Measurements from ENCODE around the gene LRRTM4. TPM values are rescaled to one million over a fixed set of nuclear protein-coding genes. Genes with fewer than 3 reads are reported as not detected.
"Not testable (repeated sequence)": the region's sequence is repeated elsewhere in the genome, so short reads cannot be mapped to it uniquely, and the experiment has no call there.

LRRTM4 gene
- total RNA-seq, 4 donors from 2014 or later: 0.27 to 0.32 TPM; not detected in 2

- Histone ChIP-seq H3K36me3 (no peaks in the 10 kb centered on the region), H3K4me3 (no peak overlapping the region), H3K4me1 (no peaks in the 10 kb centered on the region), H3K27me3 (no peaks in the 10 kb centered on the region), H3K9me3 (no peaks in the 10 kb centered on the region), H3K27ac (no peak overlapping the region)
- DNase-seq: no peak
- no peak for TF ChIP-seq EP300 (IDR thresholded peaks at IDR 0.05; ENCODE audit: low read depth)
- no peak for TF ChIP-seq POLR2A (IDR thresholded peaks at IDR 0.05)
- WGBS, 2 donors (ENCODE audit: low coverage in 1 of 2): 86 to 92% methylated on average over 2 of the region's 2 CpGs
- intact Hi-C loops (cut with DNase I; ENCODE audit: low total_unique reads): no loop called here
- in situ Hi-C loops (cut with MboI; ENCODE audit: low pct_ligation_motif_present in 1 of 4, low pct_unique_long_range_greater_than_20kb in 1 of 4, low sequenced_read_pairs in 3 of 4): no loop called here
Measured at GRCh38 chr2:77081597-77081996, 440.6 kb downstream of the LRRTM4 start.

DNA sequence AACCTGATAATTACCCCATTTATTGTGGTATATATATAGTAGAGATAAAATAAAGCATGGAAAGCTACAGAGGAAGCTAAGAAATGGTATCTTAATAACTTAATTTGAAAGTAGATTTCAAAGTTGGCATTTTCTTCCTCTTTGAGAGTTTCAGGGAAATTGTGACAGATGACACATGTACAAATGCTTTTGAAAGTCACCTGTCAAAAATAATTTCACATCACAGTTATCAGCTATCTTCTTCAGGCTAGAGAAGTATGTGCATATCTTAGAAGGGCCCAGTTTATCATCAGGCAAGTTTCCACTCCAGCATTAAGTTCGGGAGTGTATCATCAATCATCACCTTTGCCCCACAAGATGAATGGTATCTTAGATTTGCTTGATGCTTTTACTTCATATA, 457.9 kb downstream of the LRRTM4 start:
- no peak for DNase-seq
- H3K27ac ChIP-seq: no peak overlapping the region
- TF ChIP-seq POLR2AphosphoS5 (IDR thresholded peaks at IDR 0.05): no peak
- no peak for TF ChIP-seq POLR2A (IDR thresholded peaks at IDR 0.05)
- TF ChIP-seq, protein P1, sequence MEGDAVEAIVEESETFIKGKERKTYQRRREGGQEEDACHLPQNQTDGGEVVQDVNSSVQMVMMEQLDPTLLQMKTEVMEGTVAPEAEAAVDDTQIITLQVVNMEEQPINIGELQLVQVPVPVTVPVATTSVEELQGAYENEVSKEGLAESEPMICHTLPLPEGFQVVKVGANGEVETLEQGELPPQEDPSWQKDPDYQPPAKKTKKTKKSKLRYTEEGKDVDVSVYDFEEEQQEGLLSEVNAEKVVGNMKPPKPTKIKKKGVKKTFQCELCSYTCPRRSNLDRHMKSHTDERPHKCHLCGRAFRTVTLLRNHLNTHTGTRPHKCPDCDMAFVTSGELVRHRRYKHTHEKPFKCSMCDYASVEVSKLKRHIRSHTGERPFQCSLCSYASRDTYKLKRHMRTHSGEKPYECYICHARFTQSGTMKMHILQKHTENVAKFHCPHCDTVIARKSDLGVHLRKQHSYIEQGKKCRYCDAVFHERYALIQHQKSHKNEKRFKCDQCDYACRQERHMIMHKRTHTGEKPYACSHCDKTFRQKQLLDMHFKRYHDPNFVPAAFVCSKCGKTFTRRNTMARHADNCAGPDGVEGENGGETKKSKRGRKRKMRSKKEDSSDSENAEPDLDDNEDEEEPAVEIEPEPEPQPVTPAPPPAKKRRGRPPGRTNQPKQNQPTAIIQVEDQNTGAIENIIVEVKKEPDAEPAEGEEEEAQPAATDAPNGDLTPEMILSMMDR (IDR thresholded peaks at IDR 0.05): no peak
- TF ChIP-seq EP300 (IDR thresholded peaks at IDR 0.05; ENCODE audit: low read depth): no peak
- in situ Hi-C loops (cut with MboI; ENCODE audit: low pct_ligation_motif_present in 1 of 4, low pct_unique_long_range_greater_than_20kb in 1 of 4, low sequenced_read_pairs in 3 of 4) (no loop called here), intact Hi-C loops (cut with DNase I; ENCODE audit: low total_unique reads) (no loop called here)
- no peaks in the 10 kb centered on the region for H3K4me1 ChIP-seq
- H3K27me3 ChIP-seq: no peaks in the 10 kb centered on the region
- H3K4me3 ChIP-seq: no peak overlapping the region
- no peaks in the 10 kb centered on the region for H3K36me3 ChIP-seq
- WGBS, 2 donors (ENCODE audit: low coverage in 1 of 2): 60 to 81% methylated on average over 1 of the region's 1 CpG
- no peaks in the 10 kb centered on the region for H3K9me3 ChIP-seq

GRCh38 chr2:77054938-77055337, 467.2 kb downstream of the LRRTM4 start:
- H3K4me3 ChIP-seq: no peak overlapping the region
- H3K36me3 ChIP-seq: no peaks in the 10 kb centered on the region
- no peak for TF ChIP-seq POLR2A (IDR thresholded peaks at IDR 0.05)
- no peak for TF ChIP-seq EP300 (IDR thresholded peaks at IDR 0.05; ENCODE audit: low read depth)
- TF ChIP-seq, protein P1 (IDR thresholded peaks at IDR 0.05): no peak
- no peak for TF ChIP-seq POLR2AphosphoS5 (IDR thresholded peaks at IDR 0.05)
- DNase-seq: no peak
- no peaks in the 10 kb centered on the region for H3K4me1 ChIP-seq
- intact Hi-C loops (cut with DNase I; ENCODE audit: low total_unique reads): no loop called here
- in situ Hi-C loops (cut with MboI; ENCODE audit: low pct_ligation_motif_present in 1 of 4, low pct_unique_long_range_greater_than_20kb in 1 of 4, low sequenced_read_pairs in 3 of 4): no loop called here
- H3K27me3 ChIP-seq: no peaks in the 10 kb centered on the region
- H3K9me3 ChIP-seq: no peaks in the 10 kb centered on the region
- WGBS, 2 donors (ENCODE audit: low coverage in 1 of 2): 40 to 64% methylated on average over 1 to 2 of the region's 2 CpGs
- no peak overlapping the region for H3K27ac ChIP-seq

DNA sequence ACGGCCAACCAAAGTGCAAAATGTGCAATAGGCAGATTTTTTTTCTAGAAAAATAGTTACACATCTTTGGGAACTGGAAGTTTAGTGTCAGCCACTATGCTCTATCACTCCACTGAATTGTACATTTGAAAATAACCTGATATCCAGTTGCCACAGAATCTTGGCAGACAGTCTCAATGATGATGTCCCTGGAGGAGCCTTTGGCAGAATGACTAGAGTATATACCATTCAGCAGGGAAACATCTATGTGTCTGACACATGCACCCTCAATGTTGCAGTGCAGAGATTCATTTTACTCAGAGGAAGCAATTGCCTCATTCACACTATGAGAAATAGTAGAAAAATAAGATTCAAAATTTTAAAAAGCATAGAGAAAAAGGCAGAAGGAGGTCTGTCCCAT, 475.8 kb downstream of the LRRTM4 start:
- TF ChIP-seq EP300 (IDR thresholded peaks at IDR 0.05; ENCODE audit: low read depth): no peak
- TF ChIP-seq POLR2AphosphoS5 (IDR thresholded peaks at IDR 0.05): no peak
- no peak for TF ChIP-seq POLR2A (IDR thresholded peaks at IDR 0.05)
- TF ChIP-seq, protein P1 (IDR thresholded peaks at IDR 0.05): no peak
- intact Hi-C loops (cut with DNase I; ENCODE audit: low total_unique reads): no loop called here
- DNase-seq: no peak
- Histone ChIP-seq H3K4me3 (no peak overlapping the region), H3K27ac (no peak overlapping the region), H3K9me3 (no peaks in the 10 kb centered on the region), H3K36me3 (no peaks in the 10 kb centered on the region), H3K4me1 (no peaks in the 10 kb centered on the region), H3K27me3 (no peaks in the 10 kb centered on the region)
- WGBS, 2 donors (ENCODE audit: low coverage in 1 of 2): 29 to 57% methylated on average over 1 of the region's 1 CpG
- in situ Hi-C loops (cut with MboI; ENCODE audit: low pct_ligation_motif_present in 1 of 4, low pct_unique_long_range_greater_than_20kb in 1 of 4, low sequenced_read_pairs in 3 of 4): no loop called here

GRCh38 chr2:77045456-77045855, 476.7 kb downstream of the LRRTM4 start:
- H3K4me1 ChIP-seq; H3K27me3 ChIP-seq; in situ Hi-C loops (cut with MboI; ENCODE audit: low pct_ligation_motif_present in 1 of 4, low pct_unique_long_range_greater_than_20kb in 1 of 4, low sequenced_read_pairs in 3 of 4); DNase-seq; H3K4me3 ChIP-seq; H3K36me3 ChIP-seq; H3K9me3 ChIP-seq; H3K27ac ChIP-seq; intact Hi-C loops (cut with DNase I; ENCODE audit: low total_unique reads): not testable (repeated sequence)
- 73 to 80% methylated on average over 2 of the region's 2 CpGs for WGBS, 2 donors (ENCODE audit: low coverage in 1 of 2)

Measured in transverse colon (tissue), 4 donors.